Loucy (cell line): ENCODE data around the gene TFPI2.

Source experiments
- H2AFZ ChIP-seq: fragments of 200-600 bp; sonication (generic); 2 replicates; pipeline ENCODE4 v1.6.0; 2016; ENCODE audit warnings: antibody characterized with exemption, mild to moderate bottlenecking, low read length, moderate library complexity
- H3F3A ChIP-seq: fragments of 200-600 bp; 2 replicates; pipeline ENCODE4 v1.6.0; 2016; ENCODE audit warnings: antibody characterized with exemption, low read depth, mild to moderate bottlenecking
- H3K27me3 ChIP-seq: fragments of 200-600 bp; sonication (generic); 2 replicates; pipeline ENCODE4 v1.6.1; 2014; ENCODE audit warnings: low read length, mild to moderate bottlenecking; ENCODE audit not compliant: insufficient read depth, poor library complexity, severe bottlenecking
- H3K36me3 ChIP-seq: fragments of 200-600 bp; sonication (generic); 2 replicates; pipeline ENCODE4 v1.6.1; 2016; ENCODE audit warnings: low read length; ENCODE audit not compliant: insufficient read depth
- H3K4me1 ChIP-seq: fragments of 200-600 bp; sonication (generic); 2 replicates; pipeline ENCODE4 v1.5.1; 2014; ENCODE audit warnings: low read length, mild to moderate bottlenecking; ENCODE audit not compliant: insufficient read depth, poor library complexity, severe bottlenecking
- H3K4me2 ChIP-seq: fragments of 200-600 bp; sonication (generic); 2 replicates; pipeline ENCODE4 v1.6.0; 2014; ENCODE audit warnings: antibody characterized with exemption, low read length, low read depth, mild to moderate bottlenecking; ENCODE audit not compliant: poor library complexity, severe bottlenecking
- H3K4me3 ChIP-seq: fragments of 200-600 bp; sonication (generic); 2 replicates; pipeline ENCODE4 v1.5.1; 2014; ENCODE audit warnings: low read length, mild to moderate bottlenecking, mixed read lengths; ENCODE audit not compliant: poor library complexity, severe bottlenecking
- H3K79me2 ChIP-seq: fragments of 200-600 bp; sonication (generic); 2 replicates; pipeline ENCODE4 v1.6.1; 2014; ENCODE audit warnings: low read length; ENCODE audit not compliant: insufficient read depth
- H3K9ac ChIP-seq: fragments of 200-600 bp; sonication (generic); 2 replicates; pipeline ENCODE4 v1.6.0; 2014; ENCODE audit warnings: mild to moderate bottlenecking, low read depth, low read length, moderate library complexity; ENCODE audit not compliant: poor library complexity, severe bottlenecking
- H3K9me2 ChIP-seq: fragments of 200-600 bp; sonication (generic); replicated peaks from 2 replicates; pipeline ENCODE4 v1.6.1; 2016; ENCODE audit warnings: low read depth, low read length, mixed read lengths
- H3K9me3 ChIP-seq: fragments of 200-600 bp; sonication (generic); 2 replicates; pipeline ENCODE4 v1.6.1; 2014; ENCODE audit warnings: mild to moderate bottlenecking, antibody characterized with exemption, low read length, low read depth; ENCODE audit not compliant: insufficient read depth
- H4K20me1 ChIP-seq: fragments of 200-600 bp; sonication (generic); 2 replicates; pipeline ENCODE4 v1.6.0; 2014; ENCODE audit warnings: antibody characterized with exemption, low read length, mild to moderate bottlenecking; ENCODE audit not compliant: insufficient read depth, poor library complexity, severe bottlenecking
- EZH2phosphoT487 ChIP-seq: fragments of 200-600 bp; IDR thresholded peaks from 2 replicates; pipeline ENCODE4 v1.6.1; 2018; ENCODE audit warnings: antibody characterized with exemption, mild to moderate bottlenecking, moderate library complexity, borderline replicate concordance
- TF ChIP-seq, protein P1 (sequence below): fragments of 200-600 bp; sonication (generic); conservative IDR thresholded peaks from 2 replicates; pipeline ENCODE4 v1.5.1; 2014; ENCODE audit warnings: mild to moderate bottlenecking, antibody characterized with exemption, low read length

Gene TFPI2

DNA sequence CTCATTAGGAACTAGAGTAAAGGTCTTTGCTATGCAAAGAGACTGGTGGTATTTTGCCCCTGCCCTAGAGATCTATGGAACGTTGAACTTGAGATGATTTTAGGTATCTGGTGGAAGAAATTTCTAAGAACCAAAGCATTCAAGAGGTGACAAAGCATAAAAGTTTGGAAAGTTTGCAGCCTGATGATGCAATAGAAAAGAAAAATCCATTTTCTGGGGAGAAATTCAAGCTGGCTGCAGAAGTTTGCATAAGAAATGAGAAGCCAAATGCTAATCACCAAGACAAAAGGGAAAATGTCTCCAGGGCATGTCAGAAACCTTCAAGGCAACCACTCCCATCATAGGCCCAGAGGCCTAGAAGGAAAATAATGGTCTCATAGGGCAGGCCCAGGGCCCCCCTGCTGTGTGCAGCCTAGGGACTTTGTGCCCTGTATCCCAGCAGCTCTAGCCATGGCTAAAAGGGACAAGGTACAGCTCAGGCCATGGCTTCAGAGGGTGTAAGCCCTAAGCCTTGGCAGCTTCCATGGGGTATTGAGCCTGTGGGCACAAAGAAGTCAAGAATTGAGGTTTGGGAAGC lies 16.5 kb downstream of the TFPI2 start:
- Histone ChIP-seq H3K27me3 (no peaks in the 10 kb centered on the region), H2AFZ (no peak overlapping the region), H3F3A (no peaks in the 10 kb centered on the region), H3K9ac (no peak overlapping the region), H3K4me1 (no peaks in the 10 kb centered on the region), H3K9me3 (no peaks in the 10 kb centered on the region), H3K36me3 (no peaks in the 10 kb centered on the region), H3K79me2 (no peaks in the 10 kb centered on the region), H4K20me1 (no peaks in the 10 kb centered on the region), H3K4me3 (no peak overlapping the region), H3K9me2 (no peaks in the 10 kb centered on the region), H3K4me2 (no peak overlapping the region)
- no peak for TF ChIP-seq EZH2phosphoT487
- TF ChIP-seq, protein P1, sequence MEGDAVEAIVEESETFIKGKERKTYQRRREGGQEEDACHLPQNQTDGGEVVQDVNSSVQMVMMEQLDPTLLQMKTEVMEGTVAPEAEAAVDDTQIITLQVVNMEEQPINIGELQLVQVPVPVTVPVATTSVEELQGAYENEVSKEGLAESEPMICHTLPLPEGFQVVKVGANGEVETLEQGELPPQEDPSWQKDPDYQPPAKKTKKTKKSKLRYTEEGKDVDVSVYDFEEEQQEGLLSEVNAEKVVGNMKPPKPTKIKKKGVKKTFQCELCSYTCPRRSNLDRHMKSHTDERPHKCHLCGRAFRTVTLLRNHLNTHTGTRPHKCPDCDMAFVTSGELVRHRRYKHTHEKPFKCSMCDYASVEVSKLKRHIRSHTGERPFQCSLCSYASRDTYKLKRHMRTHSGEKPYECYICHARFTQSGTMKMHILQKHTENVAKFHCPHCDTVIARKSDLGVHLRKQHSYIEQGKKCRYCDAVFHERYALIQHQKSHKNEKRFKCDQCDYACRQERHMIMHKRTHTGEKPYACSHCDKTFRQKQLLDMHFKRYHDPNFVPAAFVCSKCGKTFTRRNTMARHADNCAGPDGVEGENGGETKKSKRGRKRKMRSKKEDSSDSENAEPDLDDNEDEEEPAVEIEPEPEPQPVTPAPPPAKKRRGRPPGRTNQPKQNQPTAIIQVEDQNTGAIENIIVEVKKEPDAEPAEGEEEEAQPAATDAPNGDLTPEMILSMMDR = no peak

DNA sequence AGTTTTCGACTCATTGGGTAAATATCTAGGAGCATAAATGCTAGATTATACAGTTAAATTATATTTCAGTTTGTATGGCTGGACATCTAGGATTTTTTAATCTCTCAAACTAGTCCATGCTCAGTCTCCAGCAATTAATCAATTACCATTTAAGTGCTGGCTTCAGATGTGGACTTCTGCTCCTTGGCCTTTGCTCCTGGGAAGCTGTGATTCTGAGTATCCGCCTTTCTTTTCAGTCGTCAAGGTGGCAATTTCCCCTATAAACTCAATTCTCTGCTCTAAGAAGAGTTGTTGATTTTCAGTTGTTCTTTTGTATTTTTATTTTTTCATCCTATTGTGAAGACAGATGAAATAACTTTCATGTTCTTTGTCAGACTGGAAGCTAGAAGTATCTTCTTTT lies 23.7 kb downstream of the TFPI2 start:
- no peak overlapping the region for H3K4me2 ChIP-seq
- no peak for TF ChIP-seq EZH2phosphoT487
- TF ChIP-seq, protein P1 = no peak
- no peaks in the 10 kb centered on the region for H3K27me3 ChIP-seq
- no peaks in the 10 kb centered on the region for H3K4me1 ChIP-seq
- H3K36me3 ChIP-seq = no peaks in the 10 kb centered on the region
- H3K9ac ChIP-seq = no peak overlapping the region
- no peaks in the 10 kb centered on the region for H3K9me3 ChIP-seq
- H3K9me2 ChIP-seq = no peaks in the 10 kb centered on the region
- H4K20me1 ChIP-seq = no peaks in the 10 kb centered on the region
- H3K4me3 ChIP-seq = no peak overlapping the region
- no peaks in the 10 kb centered on the region for H3F3A ChIP-seq
- no peaks in the 10 kb centered on the region for H3K79me2 ChIP-seq
- no peak overlapping the region for H2AFZ ChIP-seq

DNA sequence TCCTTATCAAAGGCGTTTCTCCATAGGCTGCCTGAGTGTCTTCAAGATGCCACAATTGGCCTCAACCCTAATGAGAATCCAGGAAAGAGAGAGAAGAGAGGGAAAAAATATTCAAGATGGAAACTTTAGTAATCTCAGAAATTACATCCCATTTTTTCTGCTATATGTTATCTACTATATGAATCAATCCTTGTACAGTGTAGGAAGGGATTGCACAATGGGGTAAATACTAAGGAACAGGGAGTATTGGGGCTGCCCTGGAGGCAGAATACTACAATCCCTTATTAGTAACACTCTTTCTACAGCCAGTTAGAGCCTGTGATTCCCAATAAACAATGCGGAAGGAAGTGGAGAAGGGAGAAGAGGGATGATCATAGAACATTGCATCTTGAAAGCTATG lies 27.9 kb downstream of the TFPI2 start:
- no peaks in the 10 kb centered on the region for H3K27me3 ChIP-seq
- no peaks in the 10 kb centered on the region for H3K36me3 ChIP-seq
- no peak overlapping the region for H3K4me2 ChIP-seq
- H3K9me2 ChIP-seq = no peaks in the 10 kb centered on the region
- no peaks in the 10 kb centered on the region for H3K79me2 ChIP-seq
- H3K4me3 ChIP-seq = no peak overlapping the region
- no peaks in the 10 kb centered on the region for H3K9me3 ChIP-seq
- TF ChIP-seq, protein P1 = no peak
- no peak for TF ChIP-seq EZH2phosphoT487
- no peak overlapping the region for H2AFZ ChIP-seq
- H3F3A ChIP-seq = no peaks in the 10 kb centered on the region
- H3K9ac ChIP-seq = no peak overlapping the region
- no peaks in the 10 kb centered on the region for H4K20me1 ChIP-seq
- H3K4me1 ChIP-seq = no peaks in the 10 kb centered on the region
